ENCODE measurements around the gene RERE. TPM values are rescaled to one million over a fixed set of nuclear protein-coding genes. Genes with fewer than 3 reads are reported as not detected.

Gene RERE
- total RNA-seq, 4 donors from 2014 or later, result 51.2 to 1,226 (median 253) TPM

DNA sequence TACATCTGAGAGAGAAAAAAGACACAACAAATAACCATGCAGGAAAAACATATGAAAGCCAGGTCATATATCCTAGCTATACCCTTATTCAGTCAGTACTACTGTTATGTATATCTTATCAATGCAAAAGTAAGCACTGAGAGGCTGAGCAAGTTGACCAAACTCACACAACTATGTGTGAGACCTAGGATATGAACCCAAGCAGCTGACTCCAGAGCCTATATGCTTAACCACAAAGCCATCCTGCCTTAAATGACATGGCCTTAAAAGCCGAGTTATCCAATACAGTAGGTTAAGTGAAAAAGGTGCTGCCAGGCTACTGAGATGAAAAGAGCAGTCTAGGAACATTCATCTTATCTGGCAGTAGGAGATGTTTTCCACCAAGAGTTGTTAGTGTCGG lies 151.6 kb downstream of the RERE start:
- intact Hi-C loops (cut with DNase I; ENCODE audit: low total_unique reads), result no loop called here
- Histone ChIP-seq H3K27ac (peak overlapping the region; percentile 77 to 89), H3K4me1 (peaks cover 6 to 15% of the 10 kb centered on the region in 2 donors), H3K9me3 (no peaks in the 10 kb centered on the region), H3K27me3 (no peaks in the 10 kb centered on the region), H3K36me3 (no peaks in the 10 kb centered on the region), H3K4me3 (no peak overlapping the region)
- TF ChIP-seq, protein P1, sequence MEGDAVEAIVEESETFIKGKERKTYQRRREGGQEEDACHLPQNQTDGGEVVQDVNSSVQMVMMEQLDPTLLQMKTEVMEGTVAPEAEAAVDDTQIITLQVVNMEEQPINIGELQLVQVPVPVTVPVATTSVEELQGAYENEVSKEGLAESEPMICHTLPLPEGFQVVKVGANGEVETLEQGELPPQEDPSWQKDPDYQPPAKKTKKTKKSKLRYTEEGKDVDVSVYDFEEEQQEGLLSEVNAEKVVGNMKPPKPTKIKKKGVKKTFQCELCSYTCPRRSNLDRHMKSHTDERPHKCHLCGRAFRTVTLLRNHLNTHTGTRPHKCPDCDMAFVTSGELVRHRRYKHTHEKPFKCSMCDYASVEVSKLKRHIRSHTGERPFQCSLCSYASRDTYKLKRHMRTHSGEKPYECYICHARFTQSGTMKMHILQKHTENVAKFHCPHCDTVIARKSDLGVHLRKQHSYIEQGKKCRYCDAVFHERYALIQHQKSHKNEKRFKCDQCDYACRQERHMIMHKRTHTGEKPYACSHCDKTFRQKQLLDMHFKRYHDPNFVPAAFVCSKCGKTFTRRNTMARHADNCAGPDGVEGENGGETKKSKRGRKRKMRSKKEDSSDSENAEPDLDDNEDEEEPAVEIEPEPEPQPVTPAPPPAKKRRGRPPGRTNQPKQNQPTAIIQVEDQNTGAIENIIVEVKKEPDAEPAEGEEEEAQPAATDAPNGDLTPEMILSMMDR (IDR thresholded peaks at IDR 0.05), result no peak
- TF ChIP-seq POLR2A (IDR thresholded peaks at IDR 0.05), result no peak
- no peak for DNase-seq

DNA sequence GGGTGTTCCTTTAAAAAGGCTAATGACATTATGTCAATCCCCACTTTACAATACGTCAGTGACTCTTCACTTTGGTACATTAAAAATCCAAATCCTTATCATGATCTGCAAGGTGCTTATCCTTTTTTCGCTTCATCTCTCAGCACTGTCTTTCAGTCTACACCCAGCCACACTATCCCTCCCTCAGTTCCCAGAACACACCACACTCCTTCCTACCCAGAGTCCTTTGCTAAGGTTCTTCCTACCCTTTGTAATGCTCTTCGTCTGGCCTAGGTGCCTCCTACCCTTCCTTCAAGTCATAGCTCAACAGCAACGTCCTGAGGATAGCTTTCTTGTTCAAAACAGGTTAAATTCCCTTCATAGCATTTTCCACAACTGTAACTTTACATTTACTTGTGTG lies 152.6 kb downstream of the RERE start:
- no peaks in the 10 kb centered on the region for H3K36me3 ChIP-seq
- no peak for DNase-seq
- no peaks in the 10 kb centered on the region for H3K9me3 ChIP-seq
- H3K4me1 ChIP-seq, result peaks cover 6 to 16% of the 10 kb centered on the region in 2 donors
- H3K4me3 ChIP-seq, result no peak overlapping the region
- intact Hi-C loops (cut with DNase I; ENCODE audit: low total_unique reads), result no loop called here
- H3K27me3 ChIP-seq, result no peaks in the 10 kb centered on the region
- TF ChIP-seq, protein P1 (IDR thresholded peaks at IDR 0.05), result no peak
- TF ChIP-seq POLR2A (IDR thresholded peaks at IDR 0.05), result no peak
- peak overlapping the region; percentile 77 to 89 for H3K27ac ChIP-seq

DNA sequence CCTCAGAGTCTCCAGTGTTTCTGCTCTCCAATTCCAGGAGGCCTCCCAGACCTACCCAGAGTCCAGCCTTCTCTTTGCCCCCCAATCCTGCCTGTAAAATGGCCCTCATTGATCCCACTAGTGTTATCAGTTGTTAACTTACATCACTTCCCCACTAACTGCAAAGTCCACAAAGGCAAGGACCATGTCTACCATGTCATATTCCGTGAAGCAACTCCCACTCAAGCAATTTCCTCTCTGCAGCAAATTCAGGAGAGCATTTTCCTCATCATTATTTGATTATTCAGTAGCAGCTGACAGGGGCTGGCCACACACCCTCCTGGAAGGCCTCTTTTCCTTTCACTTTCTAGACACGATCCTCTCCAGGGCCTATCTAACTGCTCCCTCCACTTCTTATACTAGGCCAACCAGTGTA lies 153.5 kb downstream of the RERE start:
- no peak overlapping the region for H3K4me3 ChIP-seq
- peaks cover 6 to 16% of the 10 kb centered on the region in 2 donors for H3K4me1 ChIP-seq
- H3K27me3 ChIP-seq, result no peaks in the 10 kb centered on the region
- DNase-seq, result peak; percentile 28 to 37
- no peaks in the 10 kb centered on the region for H3K36me3 ChIP-seq
- H3K9me3 ChIP-seq, result no peaks in the 10 kb centered on the region
- intact Hi-C loops (cut with DNase I; ENCODE audit: low total_unique reads), result no loop called here
- peak overlapping the region; percentile 18 to 89 for H3K27ac ChIP-seq
- TF ChIP-seq, protein P1 (IDR thresholded peaks at IDR 0.05), result no peak
- no peak for TF ChIP-seq POLR2A (IDR thresholded peaks at IDR 0.05)

DNA sequence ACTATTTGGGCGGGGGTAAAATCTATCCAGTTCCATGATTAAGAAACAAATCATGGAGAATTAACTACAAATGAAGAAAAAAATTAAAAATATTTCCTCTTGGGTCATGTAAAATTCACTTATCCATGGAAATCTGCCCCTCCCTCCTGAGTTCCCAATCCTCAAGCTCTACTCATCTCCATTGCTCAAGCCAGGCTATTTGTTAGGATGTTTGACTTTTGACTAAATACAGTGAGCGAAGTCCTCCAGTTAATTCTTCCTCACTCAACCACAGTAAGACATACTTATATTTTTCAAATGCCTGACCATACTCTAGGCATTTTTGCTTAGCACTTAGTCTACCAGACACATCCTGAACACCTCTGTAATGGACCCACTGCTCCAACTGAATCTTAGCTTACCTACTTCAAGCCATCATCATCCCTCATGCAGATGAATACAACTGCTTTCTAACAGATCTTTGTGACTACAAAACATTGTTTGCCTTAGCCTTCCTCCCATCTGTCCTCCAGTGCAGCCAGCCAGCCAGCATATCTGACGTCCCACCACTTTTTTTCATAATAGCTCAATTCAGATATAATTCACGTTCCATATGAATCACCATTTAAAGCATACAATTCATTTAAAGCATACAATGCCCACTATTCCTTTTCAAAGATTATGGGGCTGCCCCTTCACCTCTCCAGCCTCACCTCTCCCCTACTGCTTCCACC lies 154.2 kb downstream of the RERE start:
- intact Hi-C loops (cut with DNase I; ENCODE audit: low total_unique reads), result no loop called here
- peak overlapping the region; percentile 18 to 89 for H3K27ac ChIP-seq

More for the DNA sequence above, 154.2 kb downstream of the RERE start:
- Histone ChIP-seq H3K4me1 (peaks cover 6 to 16% of the 10 kb centered on the region in 2 donors), H3K36me3 (no peaks in the 10 kb centered on the region), H3K27me3 (no peaks in the 10 kb centered on the region), H3K4me3 (no peak overlapping the region), H3K9me3 (no peaks in the 10 kb centered on the region)
- TF ChIP-seq, protein P1 (IDR thresholded peaks at IDR 0.05), result no peak
- TF ChIP-seq POLR2A (IDR thresholded peaks at IDR 0.05), result no peak
- DNase-seq, result no peak

Data from uterus (tissue), 4 donors.